ENCODE measurements around the gene EXOC8. TPM values are rescaled to one million over a fixed set of nuclear protein-coding genes. Genes with fewer than 3 reads are reported as not detected.

Gene EXOC8
- polyA plus RNA-seq, 4 donors: 3.2 to 13.7 (median 4.7) TPM

DNA sequence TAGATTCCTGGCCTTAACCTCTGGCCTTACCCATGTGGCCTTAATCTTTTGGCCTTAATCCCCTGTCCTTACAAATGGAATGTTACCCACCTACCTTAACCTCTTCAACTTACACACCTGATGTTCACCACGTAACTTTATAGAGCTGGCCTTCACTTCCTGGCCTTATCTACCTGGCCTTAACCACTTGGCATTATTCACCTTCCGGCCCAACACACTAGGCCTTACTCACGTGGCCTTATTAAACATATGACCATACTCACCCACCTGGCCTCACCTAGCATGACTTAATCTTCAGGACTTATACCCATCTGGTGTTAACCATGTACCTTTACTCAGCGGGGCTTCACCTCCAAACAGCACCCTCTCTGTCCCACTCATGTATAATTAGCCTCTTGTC, 41.7 kb downstream of the EXOC8 start:
- Histone ChIP-seq H3K9me3 (ENCODE audit: control insufficient read depth in 2 of 2, insufficient read depth in 1 of 2, low read depth in 1 of 2, low read length in 1 of 2) (no peaks in the 10 kb centered on the region), H3K4me3 (ENCODE audit: low read depth in 1 of 3, low read length in 3 of 3) (no peak overlapping the region), H3K27ac (ENCODE audit: low read depth in 1 of 3, low read length in 2 of 3) (no peak overlapping the region), H3K36me3 (ENCODE audit: control insufficient read depth in 3 of 3, insufficient read depth in 2 of 3, low read depth in 1 of 3, low read length in 3 of 3) (no peaks in the 10 kb centered on the region), H3K4me1 (ENCODE audit: control insufficient read depth in 3 of 3, insufficient read depth in 2 of 3, low read depth in 1 of 3, low read length in 2 of 3) (no peaks in the 10 kb centered on the region), H3K27me3 (ENCODE audit: control insufficient read depth in 3 of 3, insufficient read depth in 3 of 3, low read length in 3 of 3) (no peaks in the 10 kb centered on the region)
- WGBS, 3 donors: 83 to 95% (median 92%) methylated on average over 4 of the region's 4 CpGs
- no peak for FAIRE-seq
- no peak for DNase-seq

DNA sequence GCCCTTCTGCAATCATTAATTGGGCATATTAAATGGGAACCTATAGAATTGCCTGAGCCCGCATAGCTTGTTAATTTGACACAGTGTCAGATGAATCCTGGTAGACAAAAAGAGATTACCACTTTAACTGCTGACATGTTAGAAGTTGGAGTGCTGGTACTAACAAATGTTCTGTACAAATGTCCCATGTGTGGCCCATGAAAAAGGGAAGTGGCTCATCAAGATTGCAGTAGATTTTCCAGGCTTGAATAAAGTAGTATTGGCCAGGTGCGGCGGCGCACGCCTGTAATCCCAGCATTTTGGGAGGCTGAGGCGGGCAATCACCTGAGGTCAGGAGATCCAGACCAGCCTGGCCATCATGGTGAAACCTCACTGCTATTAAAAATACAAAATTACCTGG, 51.0 kb downstream of the EXOC8 start:
- no peak for DNase-seq
- no peaks in the 10 kb centered on the region for H3K27me3 ChIP-seq (ENCODE audit: control insufficient read depth in 3 of 3, insufficient read depth in 3 of 3, low read length in 3 of 3)
- no peaks in the 10 kb centered on the region for H3K36me3 ChIP-seq (ENCODE audit: control insufficient read depth in 3 of 3, insufficient read depth in 2 of 3, low read depth in 1 of 3, low read length in 3 of 3)
- WGBS, 3 donors: 95 to 98% (median 98%) methylated on average over 6 of the region's 6 CpGs
- H3K9me3 ChIP-seq (ENCODE audit: control insufficient read depth in 2 of 2, insufficient read depth in 1 of 2, low read depth in 1 of 2, low read length in 1 of 2): no peaks in the 10 kb centered on the region
- no peak for FAIRE-seq
- H3K4me1 ChIP-seq (ENCODE audit: control insufficient read depth in 3 of 3, insufficient read depth in 2 of 3, low read depth in 1 of 3, low read length in 2 of 3): no peaks in the 10 kb centered on the region
- no peak overlapping the region for H3K4me3 ChIP-seq (ENCODE audit: low read depth in 1 of 3, low read length in 3 of 3)
- no peak overlapping the region for H3K27ac ChIP-seq (ENCODE audit: low read depth in 1 of 3, low read length in 2 of 3)

DNA sequence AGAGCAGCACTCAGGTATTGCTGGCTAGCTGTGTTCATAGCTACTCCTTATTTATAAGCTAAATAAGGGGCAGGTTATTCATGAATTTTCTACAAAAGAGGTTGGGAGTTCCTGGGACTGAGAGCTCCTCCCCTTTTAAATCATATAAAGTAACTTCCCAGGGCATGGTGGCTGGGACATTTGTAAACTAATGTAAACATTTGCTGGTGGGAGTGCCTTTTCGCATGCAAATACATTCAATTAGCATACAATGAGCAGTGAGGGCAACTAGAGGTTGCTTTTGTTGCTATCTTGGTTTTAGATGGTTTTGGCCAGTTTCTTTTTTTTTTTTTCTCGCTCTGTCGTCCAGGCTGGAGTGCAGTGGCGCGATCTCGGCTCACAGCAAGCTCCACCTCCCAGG, 53.2 kb downstream of the EXOC8 start:
- Histone ChIP-seq H3K36me3 (ENCODE audit: control insufficient read depth in 3 of 3, insufficient read depth in 2 of 3, low read depth in 1 of 3, low read length in 3 of 3) (no peaks in the 10 kb centered on the region), H3K4me1 (ENCODE audit: control insufficient read depth in 3 of 3, insufficient read depth in 2 of 3, low read depth in 1 of 3, low read length in 2 of 3) (no peaks in the 10 kb centered on the region), H3K4me3 (ENCODE audit: low read depth in 1 of 3, low read length in 3 of 3) (no peak overlapping the region), H3K27ac (ENCODE audit: low read depth in 1 of 3, low read length in 2 of 3) (no peak overlapping the region), H3K9me3 (ENCODE audit: control insufficient read depth in 2 of 2, insufficient read depth in 1 of 2, low read depth in 1 of 2, low read length in 1 of 2) (no peaks in the 10 kb centered on the region), H3K27me3 (ENCODE audit: control insufficient read depth in 3 of 3, insufficient read depth in 3 of 3, low read length in 3 of 3) (no peaks in the 10 kb centered on the region)
- FAIRE-seq (no peak), DNase-seq (no peak)
- 96 to 99% (median 98%) methylated on average over 6 of the region's 6 CpGs for WGBS, 3 donors

Other genes with a start within 250 kb of the EXOC8 start
- under 1 TPM in 3 of 4 donors, not detected in 1; under 0.01 to 0.39 (median 0.21) TPM for gene TRIM67, start 175.8 kb downstream of the EXOC8 start, polyA plus RNA-seq
- 10 to 100 TPM; 43.4 to 69.4 (median 56.6) TPM for gene GNPAT, start 96.6 kb downstream of the EXOC8 start, polyA plus RNA-seq
- 1 to 10 TPM; 3.8 to 8.6 (median 4.2) TPM for gene SPRTN, start 441 bp upstream of the EXOC8 start, polyA plus RNA-seq
- 10 to 100 TPM; 15.1 to 27.8 (median 22.2) TPM for gene EGLN1, start 84.4 kb upstream of the EXOC8 start, polyA plus RNA-seq
- gene TSNAX, start 190.8 kb upstream of the EXOC8 start, polyA plus RNA-seq: 10 to 100 TPM; 16.2 to 36.7 (median 18.2) TPM